Measurements from ENCODE around the gene LRRC8A. TPM values are rescaled to one million over a fixed set of nuclear protein-coding genes. Genes with fewer than 3 reads are reported as not detected.
"Not testable (repeated sequence)": the region's sequence is repeated elsewhere in the genome, so short reads cannot be mapped to it uniquely, and the experiment has no call there.

LRRC8A gene
- total RNA-seq, 6 experiments from 2014 or later = 8.6 to 46.1 (median 22.1) TPM

DNA sequence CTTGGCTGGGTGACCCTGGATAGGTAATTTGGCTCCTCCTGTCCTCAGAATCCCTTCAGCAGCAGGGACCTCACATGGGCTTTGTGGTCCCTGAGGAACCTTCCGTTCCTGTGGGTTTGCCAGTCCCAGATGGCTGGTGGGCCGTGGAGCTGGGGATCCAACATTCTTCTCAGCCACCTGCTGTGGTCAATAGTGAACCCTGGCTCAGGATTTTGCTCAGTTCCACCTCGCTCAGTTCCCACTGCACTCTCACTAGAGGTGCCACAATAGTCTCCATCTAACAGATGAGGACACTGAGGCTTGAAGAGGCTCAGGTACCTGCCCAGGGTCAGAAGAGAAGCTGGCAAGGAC is 35.3 kb upstream of the LRRC8A start:
- no peaks in the 10 kb centered on the region for H3K36me3 ChIP-seq
- ATAC-seq = peak in 1 of 4 donors; percentile 15
- H3K4me1 ChIP-seq = no peaks in the 10 kb centered on the region
- H3K4me3 ChIP-seq = no peak overlapping the region
- peak in 1 of 3 donors; percentile 11 for DNase-seq
- no peaks in the 10 kb centered on the region for H3K9me3 ChIP-seq
- TF ChIP-seq CTCF (IDR thresholded peaks at IDR 0.05) (no peak), POLR2A (IDR thresholded peaks at IDR 0.05) (no peak)
- no peaks in the 10 kb centered on the region for H3K27me3 ChIP-seq
- no peak overlapping the region for H3K27ac ChIP-seq
- intact Hi-C loops (cut with DNase I) = no loop called here
- WGBS (ENCODE audit: insufficient coverage, low coverage, low lambda C conversion rate, missing lambda C conversion rate) = 92% methylated on average over 2 of the region's 3 CpGs

- 86% methylated on average over 1 of the region's 1 CpG for WGBS (ENCODE audit: insufficient coverage, low coverage, low lambda C conversion rate, missing lambda C conversion rate)
- Histone ChIP-seq H3K4me3 (no peak overlapping the region), H3K36me3 (no peaks in the 10 kb centered on the region), H3K4me1 (peaks cover 0 to 4% (median 0%) of the 10 kb centered on the region in 4 donors), H3K9me3 (no peaks in the 10 kb centered on the region), H3K27ac (no peak overlapping the region), H3K27me3 (no peaks in the 10 kb centered on the region)
- intact Hi-C loops (cut with DNase I) = no loop called here
- TF ChIP-seq POLR2A (IDR thresholded peaks at IDR 0.05) = no peak
- TF ChIP-seq CTCF (IDR thresholded peaks at IDR 0.05) = no peak
- no peak for DNase-seq
- no peak for ATAC-seq
Measured at GRCh38 chr9:128847803-128848202, 34.1 kb upstream of the LRRC8A start.

DNA sequence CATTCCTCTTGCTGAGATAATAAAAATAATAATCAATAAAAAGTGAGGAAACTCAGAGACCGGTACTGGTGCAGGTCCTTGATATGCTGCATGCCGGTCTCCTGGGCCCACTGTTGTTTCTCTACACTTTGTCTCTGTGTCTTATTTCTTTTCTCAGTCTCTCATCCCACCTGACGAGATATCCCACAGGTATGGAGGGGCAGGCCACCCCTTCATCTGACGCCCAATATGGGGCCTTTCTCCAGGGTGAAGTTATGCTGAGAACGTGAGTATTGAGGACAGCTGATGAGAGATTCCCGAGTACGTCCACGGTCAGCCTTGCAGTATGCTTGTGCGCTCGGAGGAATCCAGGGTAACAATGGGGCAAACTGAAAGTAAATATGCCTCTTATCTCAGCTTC is 30.9 kb upstream of the LRRC8A start:
- DNase-seq = peak in 1 of 3 donors; percentile 11
- H3K9me3 ChIP-seq; H3K4me3 ChIP-seq; ATAC-seq; intact Hi-C loops (cut with DNase I); H3K27ac ChIP-seq; H3K36me3 ChIP-seq; H3K27me3 ChIP-seq; H3K4me1 ChIP-seq: not testable (repeated sequence)
- 95% methylated on average over 10 of the region's 10 CpGs for WGBS (ENCODE audit: insufficient coverage, low coverage, low lambda C conversion rate, missing lambda C conversion rate)

GRCh38 chr9:128851779-128852600 is 29.9 kb upstream of the LRRC8A start:
- H3K4me3 ChIP-seq; H3K4me1 ChIP-seq; H3K27me3 ChIP-seq; H3K9me3 ChIP-seq; H3K36me3 ChIP-seq; intact Hi-C loops (cut with DNase I); H3K27ac ChIP-seq: not testable (repeated sequence)
- ATAC-seq (peak; percentile 70 to 81 (median 78)), DNase-seq (peak; percentile 26 to 64 (median 31))
- peak; percentile 59 to 69 (median 64) for TF ChIP-seq CTCF (IDR thresholded peaks at IDR 0.05)
- WGBS (ENCODE audit: insufficient coverage, low coverage, low lambda C conversion rate, missing lambda C conversion rate) = 36% methylated on average over 10 of the region's 10 CpGs

DNA sequence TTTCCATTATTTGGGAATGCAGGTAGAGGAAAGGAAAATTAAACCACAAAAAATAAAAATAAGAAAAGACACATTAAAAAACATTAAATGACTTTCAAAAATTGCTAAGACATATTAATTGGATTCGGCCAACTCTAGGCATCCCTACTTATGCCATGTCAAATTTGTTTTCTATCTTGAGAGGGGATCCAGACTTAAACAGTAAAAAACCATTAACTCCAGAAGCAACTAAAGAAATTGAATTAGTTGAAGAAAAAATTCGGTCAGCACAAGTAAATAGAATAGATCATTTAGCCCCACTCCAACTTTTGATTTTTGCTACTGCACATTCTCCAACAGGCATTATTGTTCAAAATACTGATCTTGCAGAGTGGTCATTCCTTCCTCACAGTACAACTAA is 29.3 kb upstream of the LRRC8A start:
- intact Hi-C loops (cut with DNase I) = not testable (repeated sequence)

DNA sequence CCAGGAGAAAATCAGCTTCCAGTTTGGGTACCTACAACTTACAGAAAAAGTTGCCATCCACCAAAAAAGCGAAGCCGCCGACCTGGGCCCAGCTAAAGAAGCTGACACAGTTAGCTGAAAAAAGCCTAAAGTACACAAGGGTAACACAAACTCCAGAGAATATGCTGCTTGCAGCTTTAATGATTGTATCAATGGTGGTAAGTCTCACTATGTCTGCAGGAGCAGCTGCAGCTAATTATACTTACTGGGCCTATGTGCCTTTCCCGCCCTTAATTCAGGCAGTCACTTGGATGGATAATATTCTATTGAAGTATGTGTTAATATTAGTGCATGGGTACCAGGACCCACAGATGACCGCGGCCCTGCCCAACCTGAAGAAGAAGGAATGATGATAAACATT is 27.5 kb upstream of the LRRC8A start:
- H3K27ac ChIP-seq; H3K4me1 ChIP-seq; H3K9me3 ChIP-seq; ATAC-seq; H3K4me3 ChIP-seq; intact Hi-C loops (cut with DNase I); H3K27me3 ChIP-seq; H3K36me3 ChIP-seq: not testable (repeated sequence)
- peak in 1 of 3 donors; percentile 2 for DNase-seq
- WGBS (ENCODE audit: insufficient coverage, low coverage, low lambda C conversion rate, missing lambda C conversion rate) = 92% methylated on average over 6 of the region's 6 CpGs

More for the DNA sequence above, 29.3 kb upstream of the LRRC8A start:
- H3K4me1 ChIP-seq, H3K36me3 ChIP-seq, H3K27ac ChIP-seq, H3K9me3 ChIP-seq, H3K4me3 ChIP-seq, DNase-seq, ATAC-seq, H3K27me3 ChIP-seq: not testable (repeated sequence)
- 73% methylated on average over 2 of the region's 2 CpGs for WGBS (ENCODE audit: insufficient coverage, low coverage, low lambda C conversion rate, missing lambda C conversion rate)

GRCh38 chr9:128858476-128858875 is 23.5 kb upstream of the LRRC8A start:
- H3K27me3 ChIP-seq; ATAC-seq; intact Hi-C loops (cut with DNase I); H3K4me3 ChIP-seq; H3K27ac ChIP-seq; H3K9me3 ChIP-seq; H3K36me3 ChIP-seq: not testable (repeated sequence)
- WGBS (ENCODE audit: insufficient coverage, low coverage, low lambda C conversion rate, missing lambda C conversion rate) = 98% methylated on average over 7 of the region's 7 CpGs
- DNase-seq = peak in 1 of 3 donors; percentile 1
- peaks cover 0 to 21% (median 9%) of the 10 kb centered on the region in 4 donors for H3K4me1 ChIP-seq

Data from right lobe of liver (tissue), 6 donors.